ENCODE results near the gene ATP6V1A.

DNA sequence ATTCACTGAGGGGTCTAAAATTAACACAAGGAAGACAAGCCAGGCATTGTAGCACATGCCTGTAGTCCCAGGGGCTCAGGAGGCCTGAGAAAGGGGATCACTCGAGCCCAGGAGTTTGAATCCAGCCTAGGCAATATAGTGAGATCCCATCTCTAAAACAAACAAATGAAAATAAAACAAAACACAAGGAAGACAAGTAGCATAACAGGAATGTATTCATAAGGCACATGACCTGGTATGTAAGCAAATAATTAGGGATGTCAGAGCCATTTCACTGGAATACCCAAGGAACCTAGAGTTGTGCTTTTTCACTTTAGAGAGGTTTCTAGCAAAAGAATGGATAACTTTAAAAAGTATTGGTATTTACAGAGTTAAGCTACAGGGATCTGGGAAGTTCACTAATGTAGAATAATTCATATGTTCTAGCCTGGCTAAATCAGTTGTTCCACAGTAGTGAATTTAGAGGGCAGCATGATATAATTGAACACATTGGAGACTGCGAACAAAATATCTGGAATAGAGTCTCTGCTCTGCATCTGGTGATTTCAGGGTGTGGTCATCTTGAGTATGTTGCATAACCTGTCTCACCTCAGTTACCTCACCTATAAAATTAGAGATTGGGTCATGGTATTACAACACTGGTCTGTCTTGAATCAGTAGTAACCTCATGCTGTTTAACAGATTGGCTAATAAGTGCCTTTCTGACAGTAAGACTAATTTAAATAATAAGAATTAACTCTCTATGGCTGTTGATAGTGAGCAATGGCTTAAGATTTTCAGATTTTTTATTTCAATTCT lies 101.0 kb downstream of the ATP6V1A start:
- no peak for TF ChIP-seq POLR2A (IDR thresholded peaks at IDR 0.05)
- TF ChIP-seq, protein P1, sequence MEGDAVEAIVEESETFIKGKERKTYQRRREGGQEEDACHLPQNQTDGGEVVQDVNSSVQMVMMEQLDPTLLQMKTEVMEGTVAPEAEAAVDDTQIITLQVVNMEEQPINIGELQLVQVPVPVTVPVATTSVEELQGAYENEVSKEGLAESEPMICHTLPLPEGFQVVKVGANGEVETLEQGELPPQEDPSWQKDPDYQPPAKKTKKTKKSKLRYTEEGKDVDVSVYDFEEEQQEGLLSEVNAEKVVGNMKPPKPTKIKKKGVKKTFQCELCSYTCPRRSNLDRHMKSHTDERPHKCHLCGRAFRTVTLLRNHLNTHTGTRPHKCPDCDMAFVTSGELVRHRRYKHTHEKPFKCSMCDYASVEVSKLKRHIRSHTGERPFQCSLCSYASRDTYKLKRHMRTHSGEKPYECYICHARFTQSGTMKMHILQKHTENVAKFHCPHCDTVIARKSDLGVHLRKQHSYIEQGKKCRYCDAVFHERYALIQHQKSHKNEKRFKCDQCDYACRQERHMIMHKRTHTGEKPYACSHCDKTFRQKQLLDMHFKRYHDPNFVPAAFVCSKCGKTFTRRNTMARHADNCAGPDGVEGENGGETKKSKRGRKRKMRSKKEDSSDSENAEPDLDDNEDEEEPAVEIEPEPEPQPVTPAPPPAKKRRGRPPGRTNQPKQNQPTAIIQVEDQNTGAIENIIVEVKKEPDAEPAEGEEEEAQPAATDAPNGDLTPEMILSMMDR (IDR thresholded peaks at IDR 0.05): no peak

Measured in Peyer's patch (tissue), 4 donors.